ENCODE data around the gene CFAP45.

- TF ChIP-seq CTCF (conservative IDR thresholded peaks at IDR 0.05; ENCODE audit: low read depth, low read length) (no peak), EZH2 (IDR thresholded peaks at IDR 0.05; ENCODE audit: borderline replicate concordance, low read depth, low read length, poor library complexity, severe bottlenecking) (no peak)
Observed at GRCh38 chr1:159879136-159879535, 20.8 kb downstream of the CFAP45 start.
